ENCODE measurements around the gene TMEM62. TPM values are rescaled to one million over a fixed set of nuclear protein-coding genes. Genes with fewer than 3 reads are reported as not detected.

TMEM62 gene
- total and polyA plus RNA-seq, 7 donors, result 10.2 to 35.2 (median 27.4) TPM

GRCh38 chr15:43144512-43144911, 11.1 kb downstream of the TMEM62 start:
- TF ChIP-seq POLR2AphosphoS5 (IDR thresholded peaks at IDR 0.05) (no peak), CTCF (IDR thresholded peaks at IDR 0.05) (no peak), POLR2A (IDR thresholded peaks at IDR 0.05) (no peak), EP300 (IDR thresholded peaks at IDR 0.05) (no peak)
- H3K36me3 ChIP-seq, result peaks cover 10 to 72% (median 21%) of the 10 kb centered on the region in 4 donors
- H3K4me1 ChIP-seq, result no peaks in the 10 kb centered on the region
- DNase-seq, result no peak
- H3K9me3 ChIP-seq, result no peaks in the 10 kb centered on the region
- no peaks in the 10 kb centered on the region for H3K27me3 ChIP-seq
- intact Hi-C loops (cut with DNase I), result no loop called here
- no peak overlapping the region for H3K27ac ChIP-seq
- no peak overlapping the region for H3K4me3 ChIP-seq

- Histone ChIP-seq H3K36me3 (peaks cover 0 to 69% (median 10%) of the 10 kb centered on the region in 4 donors), H3K27me3 (no peaks in the 10 kb centered on the region), H3K4me3 (no peak overlapping the region), H3K9me3 (no peaks in the 10 kb centered on the region), H3K4me1 (no peaks in the 10 kb centered on the region), H3K27ac (no peak overlapping the region)
- intact Hi-C loops (cut with DNase I), result no loop called here
- WGBS, 2 donors, result 89 to 95% methylated on average over 5 of the region's 5 CpGs
- DNase-seq, result no peak
- TF ChIP-seq EP300 (IDR thresholded peaks at IDR 0.05) (no peak), POLR2AphosphoS5 (IDR thresholded peaks at IDR 0.05) (no peak), POLR2A (IDR thresholded peaks at IDR 0.05) (no peak), CTCF (IDR thresholded peaks at IDR 0.05) (no peak)
Measured at GRCh38 chr15:43146184-43146583, 12.8 kb downstream of the TMEM62 start.

- no peak overlapping the region for H3K27ac ChIP-seq
- TF ChIP-seq EP300 (IDR thresholded peaks at IDR 0.05) (no peak), CTCF (IDR thresholded peaks at IDR 0.05) (no peak), POLR2A (IDR thresholded peaks at IDR 0.05) (no peak), POLR2AphosphoS5 (IDR thresholded peaks at IDR 0.05) (no peak)
- peaks cover 0 to 93% (median 14%) of the 10 kb centered on the region in 4 donors for H3K36me3 ChIP-seq
- no peaks in the 10 kb centered on the region for H3K9me3 ChIP-seq
- 94 to 95% methylated on average over 5 of the region's 5 CpGs for WGBS, 2 donors
- no peaks in the 10 kb centered on the region for H3K4me1 ChIP-seq
- H3K27me3 ChIP-seq, result no peaks in the 10 kb centered on the region
- no peak for DNase-seq
- intact Hi-C loops (cut with DNase I), result no loop called here
- no peak overlapping the region for H3K4me3 ChIP-seq
Measured at GRCh38 chr15:43150191-43150929, 17.0 kb downstream of the TMEM62 start.

GRCh38 chr15:43151688-43152087, 18.3 kb downstream of the TMEM62 start:
- 72 to 91% methylated on average over 2 of the region's 2 CpGs for WGBS, 2 donors
- TF ChIP-seq CTCF (IDR thresholded peaks at IDR 0.05) (no peak), POLR2AphosphoS5 (IDR thresholded peaks at IDR 0.05) (no peak), POLR2A (IDR thresholded peaks at IDR 0.05) (no peak), EP300 (IDR thresholded peaks at IDR 0.05) (no peak)
- intact Hi-C loops (cut with DNase I), result no loop called here
- H3K27ac ChIP-seq, result no peak overlapping the region
- H3K9me3 ChIP-seq, result no peaks in the 10 kb centered on the region
- DNase-seq, result no peak
- no peak overlapping the region for H3K4me3 ChIP-seq
- no peaks in the 10 kb centered on the region for H3K27me3 ChIP-seq
- peaks cover 0 to 93% (median 14%) of the 10 kb centered on the region in 4 donors for H3K36me3 ChIP-seq
- no peaks in the 10 kb centered on the region for H3K4me1 ChIP-seq

- intact Hi-C loops (cut with DNase I), result no loop called here
- TF ChIP-seq EP300 (IDR thresholded peaks at IDR 0.05), result no peak
- no peak for TF ChIP-seq CTCF (IDR thresholded peaks at IDR 0.05)
- no peak for TF ChIP-seq POLR2AphosphoS5 (IDR thresholded peaks at IDR 0.05)
- TF ChIP-seq POLR2A (IDR thresholded peaks at IDR 0.05), result no peak
- no peak for DNase-seq
- Histone ChIP-seq H3K27ac (no peak overlapping the region), H3K4me1 (no peaks in the 10 kb centered on the region), H3K27me3 (no peaks in the 10 kb centered on the region), H3K36me3 (peaks cover 4 to 93% (median 14%) of the 10 kb centered on the region in 4 donors), H3K4me3 (no peak overlapping the region), H3K9me3 (no peaks in the 10 kb centered on the region)
Measured at GRCh38 chr15:43153269-43153668, 19.9 kb downstream of the TMEM62 start.
